Neural progenitor cell (in vitro differentiated cells): ENCODE data around the gene ABCC5.

Source experiments
- CTCF ChIP-seq: fragments of 200-600 bp; sonication (generic); IDR thresholded peaks from 2 replicates; pipeline ENCODE4 v1.5.1; 2017; ENCODE audit warnings: antibody characterized with exemption, mild to moderate bottlenecking
- EZH2 ChIP-seq: fragments of 200-600 bp; sonication (generic); IDR thresholded peaks from 2 replicates; pipeline ENCODE4 v1.6.1; 2017; ENCODE audit warnings: antibody characterized with exemption, mild to moderate bottlenecking, moderate library complexity
- EZH2phosphoT487 ChIP-seq: fragments of 200-600 bp; sonication (generic); IDR thresholded peaks from 2 replicates; pipeline ENCODE4 v1.6.1; 2017; ENCODE audit warnings: antibody characterized with exemption

GRCh38 chr3:183906234-183906921 is 111.3 kb downstream of the ABCC5 start:
- no peak for TF ChIP-seq CTCF
- no peak for TF ChIP-seq EZH2
- TF ChIP-seq EZH2phosphoT487: no peak
